Esophagus squamous epithelium (tissue), 5 donors: ENCODE measurements around the gene HSPG2. TPM values are rescaled to one million over a fixed set of nuclear protein-coding genes. Genes with fewer than 3 reads are reported as not detected.
A peak's percentile ranks its signal among the peaks of the same experiment; 100 is the strongest.

Experiments
- DNase-seq: peaks from one replicate; lab custom pipeline; 2025; lab: John Stamatoyannopoulos, UW
- H3K27ac ChIP-seq, 4 donors: fragments of 200-600 bp; sonication (generic); one replicate each; pipeline ENCODE4 v1.5.1; 2016 to 2019; ENCODE audit warnings: mild to moderate bottlenecking in 1 of 4
- H3K27me3 ChIP-seq, 4 donors: fragments of 200-600 bp; sonication (generic); 1 replicate in 3 of 4; 2 replicates in 1 of 4; pipeline versions ENCODE4 v1.5.1 to v1.6.0; 2017 to 2021; ENCODE audit warnings: antibody characterized with exemption in 1 of 4
- H3K36me3 ChIP-seq, 3 donors: fragments of 200-600 bp; sonication (generic); one replicate each; pipeline ENCODE4 v1.5.1; 2016 to 2019
- H3K4me1 ChIP-seq, 3 donors: fragments of 200-600 bp; sonication (generic); one replicate each; pipeline ENCODE4 v1.5.1; 2017 to 2019
- H3K4me3 ChIP-seq, 4 donors: fragments of 200-600 bp; sonication (generic); 1 replicate in 3 of 4; 2 replicates in 1 of 4; pipeline ENCODE4 v1.5.1; 2016 to 2019; ENCODE audit warnings: mild to moderate bottlenecking in 2 of 4, moderate library complexity in 1 of 4
- H3K9me3 ChIP-seq, 3 donors: fragments of 200-600 bp; sonication (generic); one replicate each; pipeline ENCODE4 v1.5.1; 2016 to 2019
- POLR2A ChIP-seq, 4 donors: fragments of 450-650 bp; IDR thresholded peaks; one replicate each; pipeline ENCODE4 v1.6.1; 2017; ENCODE audit warnings: antibody characterized with exemption in 4 of 4, mild to moderate bottlenecking in 4 of 4, moderate library complexity in 3 of 4
- WGBS, 2 donors: methylation state at CpG; one replicate each; pipeline ENCODE4 v1.1.5; 2018; 5-methylcytosine and 5-hydroxymethylcytosine counted together
- intact Hi-C: fragments of 100-400 bp; cut with DNase I; formaldehyde crosslinking; loops from one replicate; pipeline ENCODE4 v1.15.0; 2022
- total RNA-seq, 4 donors: library from RNA; depleted of rRNA; stranded (reverse); fragments of >200 nt; gene quantifications; one replicate each; pipeline ENCODE4 v1.1.0, GENCODE V29; 2016
- TF ChIP-seq, protein P1 (sequence below), 6 experiments: fragments of 450-650 bp in 4 of 6; fragments of 200-600 bp in 2 of 6; sonication (generic) in 2 of 6; IDR thresholded peaks; one replicate each; pipeline ENCODE4 v1.5.1; 2016 to 2019; ENCODE audit warnings: antibody characterized with exemption in 6 of 6, mild to moderate bottlenecking in 4 of 6, moderate library complexity in 4 of 6
- donor health status: DM: yes; HTN: yes; CAD: no.

HSPG2 gene
- total RNA-seq, 4 donors from 2014 or later, result 44.9 to 107 (median 54.2) TPM

DNA sequence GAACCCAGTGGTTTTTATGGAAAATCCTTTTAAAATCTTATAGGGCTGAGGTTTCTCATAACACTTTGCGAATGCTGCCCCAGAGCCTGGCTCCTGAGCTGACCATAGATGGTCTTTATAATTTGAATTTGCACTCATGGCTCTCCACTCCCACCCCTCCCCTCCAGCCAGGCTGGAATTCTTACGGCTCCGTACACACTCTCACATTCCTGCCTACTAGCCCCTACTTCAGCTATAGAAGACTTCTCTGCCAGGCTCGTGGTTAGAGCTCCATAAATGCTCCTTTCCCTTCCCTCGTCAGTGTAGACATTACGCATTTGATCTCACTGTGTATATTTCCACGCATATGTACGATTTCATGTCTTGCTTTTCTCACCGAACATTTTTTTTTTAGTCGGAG, 5.4 kb upstream of the HSPG2 start:
- no peak for DNase-seq
- TF ChIP-seq, protein P1, sequence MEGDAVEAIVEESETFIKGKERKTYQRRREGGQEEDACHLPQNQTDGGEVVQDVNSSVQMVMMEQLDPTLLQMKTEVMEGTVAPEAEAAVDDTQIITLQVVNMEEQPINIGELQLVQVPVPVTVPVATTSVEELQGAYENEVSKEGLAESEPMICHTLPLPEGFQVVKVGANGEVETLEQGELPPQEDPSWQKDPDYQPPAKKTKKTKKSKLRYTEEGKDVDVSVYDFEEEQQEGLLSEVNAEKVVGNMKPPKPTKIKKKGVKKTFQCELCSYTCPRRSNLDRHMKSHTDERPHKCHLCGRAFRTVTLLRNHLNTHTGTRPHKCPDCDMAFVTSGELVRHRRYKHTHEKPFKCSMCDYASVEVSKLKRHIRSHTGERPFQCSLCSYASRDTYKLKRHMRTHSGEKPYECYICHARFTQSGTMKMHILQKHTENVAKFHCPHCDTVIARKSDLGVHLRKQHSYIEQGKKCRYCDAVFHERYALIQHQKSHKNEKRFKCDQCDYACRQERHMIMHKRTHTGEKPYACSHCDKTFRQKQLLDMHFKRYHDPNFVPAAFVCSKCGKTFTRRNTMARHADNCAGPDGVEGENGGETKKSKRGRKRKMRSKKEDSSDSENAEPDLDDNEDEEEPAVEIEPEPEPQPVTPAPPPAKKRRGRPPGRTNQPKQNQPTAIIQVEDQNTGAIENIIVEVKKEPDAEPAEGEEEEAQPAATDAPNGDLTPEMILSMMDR (IDR thresholded peaks at IDR 0.05), result no peak
- TF ChIP-seq POLR2A (IDR thresholded peaks at IDR 0.05), result no peak
- Histone ChIP-seq H3K4me3 (no peak overlapping the region), H3K27ac (peak overlapping the region; percentile 87 to 97 (median 92)), H3K9me3 (no peaks in the 10 kb centered on the region), H3K4me1 (peaks cover 16 to 88% (median 63%) of the 10 kb centered on the region in 3 donors), H3K27me3 (no peaks in the 10 kb centered on the region), H3K36me3 (no peaks in the 10 kb centered on the region)
- WGBS, 2 donors, result 70 to 71% methylated on average over 10 of the region's 10 CpGs
- intact Hi-C loops, result no loop called here

DNA sequence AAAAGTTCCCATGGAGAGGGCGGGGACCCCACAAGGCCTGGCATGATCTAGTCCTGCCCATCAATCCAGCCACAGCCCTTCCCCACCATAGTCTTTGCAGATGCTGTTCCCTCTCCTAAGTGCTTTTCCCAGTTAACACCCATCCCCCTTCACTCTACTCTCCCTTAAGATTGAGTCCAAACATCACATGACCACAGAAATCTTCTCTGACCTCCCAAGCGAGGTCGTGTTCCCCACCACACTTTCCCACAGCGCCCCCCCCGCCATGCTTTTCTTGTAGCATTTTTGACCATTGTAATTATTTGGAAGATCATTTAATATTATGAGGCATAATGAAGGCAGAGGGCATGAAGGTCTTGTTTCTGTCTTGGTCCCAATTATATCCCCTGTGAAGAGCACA, 4.3 kb upstream of the HSPG2 start:
- H3K9me3 ChIP-seq, result no peaks in the 10 kb centered on the region
- no peaks in the 10 kb centered on the region for H3K36me3 ChIP-seq
- intact Hi-C loops, result no loop called here
- 84 to 86% methylated on average over 5 of the region's 5 CpGs for WGBS, 2 donors
- no peaks in the 10 kb centered on the region for H3K27me3 ChIP-seq
- H3K4me3 ChIP-seq, result no peak overlapping the region
- DNase-seq, result no peak
- no peak for TF ChIP-seq POLR2A (IDR thresholded peaks at IDR 0.05)
- TF ChIP-seq, protein P1 (IDR thresholded peaks at IDR 0.05), result no peak
- peaks cover 18 to 85% (median 59%) of the 10 kb centered on the region in 3 donors for H3K4me1 ChIP-seq
- peak overlapping the region; percentile 87 to 97 (median 92) for H3K27ac ChIP-seq

DNA sequence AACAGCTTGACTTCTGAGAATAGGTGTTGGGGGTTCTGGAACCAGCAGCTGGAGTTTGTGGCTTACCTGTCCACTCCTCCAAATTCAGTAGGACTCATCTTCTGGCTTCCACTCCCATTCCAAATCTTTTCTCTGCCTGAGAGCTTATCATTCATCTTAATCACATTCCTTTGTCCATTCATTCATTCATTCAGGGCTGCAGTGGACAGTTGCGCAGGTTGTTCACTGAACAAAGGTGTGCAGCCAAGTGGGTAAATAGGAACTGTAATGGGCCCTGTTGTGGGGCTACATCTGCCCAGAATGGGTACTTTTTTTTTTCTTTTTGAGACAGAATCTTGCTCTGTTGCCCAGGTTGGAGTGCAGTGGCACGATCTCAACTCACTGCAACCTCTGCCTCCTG, 3.4 kb upstream of the HSPG2 start:
- TF ChIP-seq, protein P1 (IDR thresholded peaks at IDR 0.05), result no peak
- TF ChIP-seq POLR2A (IDR thresholded peaks at IDR 0.05), result no peak
- Histone ChIP-seq H3K4me1 (peaks cover 27 to 93% (median 62%) of the 10 kb centered on the region in 3 donors), H3K9me3 (no peaks in the 10 kb centered on the region), H3K4me3 (no peak overlapping the region), H3K27me3 (no peaks in the 10 kb centered on the region), H3K36me3 (no peaks in the 10 kb centered on the region), H3K27ac (peak overlapping the region; percentile 87 to 97 (median 92))
- DNase-seq, result no peak
- intact Hi-C loops, result no loop called here
- 83 to 95% methylated on average over 2 of the region's 2 CpGs for WGBS, 2 donors

DNA sequence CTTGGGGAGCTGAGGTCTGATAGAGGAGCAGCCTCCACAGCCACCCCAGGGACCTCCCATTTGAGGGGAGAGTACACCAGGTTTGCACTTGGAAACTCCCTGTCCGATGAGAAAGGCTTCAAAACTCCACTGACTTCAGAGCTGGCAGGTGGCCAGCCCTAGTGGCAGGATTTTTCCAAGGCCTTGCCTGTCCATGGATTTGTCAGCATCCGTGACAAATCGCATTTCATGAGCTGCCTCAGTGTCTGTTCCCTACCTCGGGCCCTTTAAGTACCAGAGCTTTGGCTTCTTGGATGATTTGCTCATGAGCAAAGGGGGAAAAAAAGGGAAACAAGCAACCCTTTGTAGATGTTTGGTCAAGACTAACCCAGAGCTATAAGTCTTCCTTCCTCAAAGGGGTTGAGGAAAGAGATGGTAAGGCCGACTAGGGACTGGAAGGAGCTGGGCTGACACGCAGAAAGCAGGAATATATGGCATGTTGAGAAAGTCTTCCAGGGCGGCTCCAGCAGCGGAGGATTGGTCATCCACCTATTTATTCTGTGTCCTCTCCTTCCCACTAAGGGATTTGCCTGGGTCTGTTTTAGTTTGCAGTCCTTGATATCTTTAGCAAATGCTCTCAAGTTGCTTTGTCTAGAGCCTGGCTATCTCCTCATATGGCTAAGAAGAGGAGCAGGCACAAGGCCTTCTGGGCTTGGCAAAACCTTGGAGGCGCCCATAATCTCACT, 2.7 kb upstream of the HSPG2 start:
- WGBS, 2 donors, result 29 to 46% methylated on average over 8 to 9 of the region's 9 CpGs
- DNase-seq, result no peak

More for the DNA sequence above, 2.7 kb upstream of the HSPG2 start:
- Histone ChIP-seq H3K36me3 (no peaks in the 10 kb centered on the region), H3K9me3 (no peaks in the 10 kb centered on the region), H3K4me1 (peaks cover 28 to 95% (median 64%) of the 10 kb centered on the region in 3 donors), H3K4me3 (no peak overlapping the region), H3K27me3 (no peaks in the 10 kb centered on the region), H3K27ac (peak overlapping the region; percentile 87 to 97 (median 92))
- TF ChIP-seq, protein P1 (IDR thresholded peaks at IDR 0.05), result peak in 5 of 6 experiments; percentile 46 to 79 (median 59)
- no peak for TF ChIP-seq POLR2A (IDR thresholded peaks at IDR 0.05)
- intact Hi-C loops, result no loop called here
